ENCODE measurements around the gene C6orf120.

- TF ChIP-seq, protein P1, sequence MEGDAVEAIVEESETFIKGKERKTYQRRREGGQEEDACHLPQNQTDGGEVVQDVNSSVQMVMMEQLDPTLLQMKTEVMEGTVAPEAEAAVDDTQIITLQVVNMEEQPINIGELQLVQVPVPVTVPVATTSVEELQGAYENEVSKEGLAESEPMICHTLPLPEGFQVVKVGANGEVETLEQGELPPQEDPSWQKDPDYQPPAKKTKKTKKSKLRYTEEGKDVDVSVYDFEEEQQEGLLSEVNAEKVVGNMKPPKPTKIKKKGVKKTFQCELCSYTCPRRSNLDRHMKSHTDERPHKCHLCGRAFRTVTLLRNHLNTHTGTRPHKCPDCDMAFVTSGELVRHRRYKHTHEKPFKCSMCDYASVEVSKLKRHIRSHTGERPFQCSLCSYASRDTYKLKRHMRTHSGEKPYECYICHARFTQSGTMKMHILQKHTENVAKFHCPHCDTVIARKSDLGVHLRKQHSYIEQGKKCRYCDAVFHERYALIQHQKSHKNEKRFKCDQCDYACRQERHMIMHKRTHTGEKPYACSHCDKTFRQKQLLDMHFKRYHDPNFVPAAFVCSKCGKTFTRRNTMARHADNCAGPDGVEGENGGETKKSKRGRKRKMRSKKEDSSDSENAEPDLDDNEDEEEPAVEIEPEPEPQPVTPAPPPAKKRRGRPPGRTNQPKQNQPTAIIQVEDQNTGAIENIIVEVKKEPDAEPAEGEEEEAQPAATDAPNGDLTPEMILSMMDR (IDR thresholded peaks at IDR 0.05; ENCODE audit: insufficient read depth, low read depth, low read length) = no peak
- TF ChIP-seq EZH2 (IDR thresholded peaks at IDR 0.05; ENCODE audit: insufficient read depth, low read length) = no peak
Observed at GRCh38 chr6:169665289-169665688, 36.6 kb upstream of the C6orf120 start.
